Neural cell (in vitro differentiated cells): ENCODE measurements around the gene AP2A2. TPM values are rescaled to one million over a fixed set of nuclear protein-coding genes. Genes with fewer than 3 reads are reported as not detected.

Experiments used
- H2AFZ ChIP-seq: fragments of 200-600, 300-800 bp; sonication (generic), shearing (Covaris generic); 2 replicates; pipeline ENCODE4 v1.6.0; 2014; ENCODE audit warnings: low read depth, mild to moderate bottlenecking, antibody characterized with exemption, low read length, moderate library complexity
- H3F3A ChIP-seq: fragments of 200-600 bp; shearing (Covaris generic); 2 replicates; pipeline ENCODE4 v1.6.1; 2016; ENCODE audit warnings: mild to moderate bottlenecking, moderate library complexity, mixed read lengths, antibody characterized with exemption, low read length; ENCODE audit not compliant: insufficient read depth, poor library complexity, severe bottlenecking
- H3K27ac ChIP-seq: fragments of 200-600, 300-800 bp; sonication (generic), shearing (Covaris generic); 2 replicates; pipeline ENCODE4 v1.5.1; 2014; ENCODE audit warnings: mild to moderate bottlenecking, low read length, moderate library complexity
- H3K27me3 ChIP-seq: fragments of 300-800, 200-600 bp; sonication (generic), shearing (Covaris generic); 2 replicates; pipeline ENCODE4 v1.6.0; 2014; ENCODE audit warnings: mild to moderate bottlenecking, low read depth, low read length, moderate library complexity; ENCODE audit not compliant: insufficient read depth
- H3K36me3 ChIP-seq: fragments of 300-800, 200-600 bp; sonication (generic), shearing (Covaris generic); 2 replicates; pipeline ENCODE4 v1.5.1; 2014; ENCODE audit warnings: mild to moderate bottlenecking, antibody characterized with exemption, low read length, moderate library complexity; ENCODE audit not compliant: insufficient read depth
- H3K4me2 ChIP-seq: fragments of 300-800, 200-600 bp; sonication (generic), shearing (Covaris generic); 2 replicates; pipeline ENCODE4 v1.6.0; 2014; ENCODE audit warnings: mild to moderate bottlenecking, low read length
- H3K4me3 ChIP-seq: fragments of 300-800, 200-600 bp; sonication (generic), shearing (Covaris generic); 2 replicates; pipeline ENCODE4 v1.5.1; 2014; ENCODE audit warnings: mild to moderate bottlenecking, low read length, moderate library complexity
- H3K79me2 ChIP-seq: fragments of 200-600 bp; shearing (Covaris generic); replicated peaks from 2 replicates; pipeline ENCODE4 v1.6.0; 2014; ENCODE audit warnings: mild to moderate bottlenecking, low read length, moderate library complexity; ENCODE audit not compliant: insufficient read depth
- H3K9ac ChIP-seq: fragments of 300-800, 200-600 bp; sonication (generic), shearing (Covaris generic); 2 replicates; pipeline ENCODE4 v1.6.1; 2016; ENCODE audit warnings: mild to moderate bottlenecking, low read length, mixed read lengths
- H3K9me2 ChIP-seq: fragments of 200-600 bp; shearing (Covaris generic); 2 replicates; pipeline ENCODE4 v1.6.1; 2016; ENCODE audit warnings: mild to moderate bottlenecking, low read length, mixed read lengths; ENCODE audit not compliant: insufficient read depth
- H3K9me3 ChIP-seq: fragments of 200-600, 300-800 bp; sonication (generic), shearing (Covaris generic); 2 replicates; pipeline ENCODE4 v1.6.1; 2016; ENCODE audit warnings: mild to moderate bottlenecking, mixed run types, low read length, moderate library complexity, mixed read lengths
- H4K20me1 ChIP-seq: fragments of 200-600 bp; shearing (Covaris generic); 2 replicates; pipeline ENCODE4 v1.6.1; 2016; ENCODE audit warnings: mild to moderate bottlenecking, mixed run types; ENCODE audit not compliant: insufficient read depth
- CTCF ChIP-seq: fragments of 450-650 bp; IDR thresholded peaks from 2 replicates; pipeline ENCODE4 v1.5.1; 2014; ENCODE audit warnings: antibody characterized with exemption, mild to moderate bottlenecking, moderate library complexity; ENCODE audit not compliant: poor library complexity, severe bottlenecking
- EP300 ChIP-seq: fragments of 450-650 bp; conservative IDR thresholded peaks from 2 replicates; pipeline ENCODE4 v1.6.1; 2014; ENCODE audit warnings: antibody characterized with exemption, mild to moderate bottlenecking, moderate library complexity; ENCODE audit not compliant: poor library complexity, severe bottlenecking
- EZH2 ChIP-seq: fragments of 200-600, 300-800 bp; shearing (Covaris generic), sonication (generic); IDR thresholded peaks from 2 replicates; pipeline ENCODE4 v1.6.1; 2014; ENCODE audit warnings: antibody characterized with exemption, low read length, borderline replicate concordance, mild to moderate bottlenecking; ENCODE audit not compliant: insufficient read depth, poor library complexity, severe bottlenecking
- MXI1 ChIP-seq: fragments of 450-650 bp; conservative IDR thresholded peaks from 2 replicates; pipeline ENCODE4 v1.6.1; 2014; ENCODE audit warnings: antibody characterized with exemption, mild to moderate bottlenecking; ENCODE audit not compliant: poor library complexity, severe bottlenecking
- POLR2AphosphoS5 ChIP-seq: IDR thresholded peaks from 2 replicates; pipeline ENCODE4 v1.6.1; 2012
- RAD21 ChIP-seq: fragments of 450-650 bp; conservative IDR thresholded peaks from 2 replicates; pipeline ENCODE4 v1.6.1; 2014; ENCODE audit warnings: antibody characterized with exemption, mild to moderate bottlenecking, moderate library complexity
- REST ChIP-seq: IDR thresholded peaks from 2 replicates; pipeline ENCODE4 v1.6.1; 2012; ENCODE audit warnings: borderline replicate concordance
- SMC3 ChIP-seq: fragments of 450-650 bp; conservative IDR thresholded peaks from 2 replicates; pipeline ENCODE4 v1.6.1; 2014; ENCODE audit warnings: antibody characterized with exemption, mild to moderate bottlenecking, moderate library complexity; ENCODE audit not compliant: poor library complexity
- TAF1 ChIP-seq: IDR thresholded peaks from 2 replicates; pipeline ENCODE4 v1.6.1; 2012; ENCODE audit warnings: low read depth
- polyA plus RNA-seq: library from polyadenylated mRNA; depleted of rRNA; stranded (reverse); fragments of >200 nt; gene quantifications from 2 replicates; pipeline ENCODE4 v1.2.3, GENCODE V29; 2014

The AP2A2 gene
- polyA plus RNA-seq, 1 donor from 2014 or later = 46.5 TPM

GRCh38 chr11:1052133-1053011, 126.7 kb downstream of the AP2A2 start:
- no peak overlapping the region for H3K4me2 ChIP-seq
- H3K27me3 ChIP-seq = no peaks in the 10 kb centered on the region
- H3K9me3 ChIP-seq = no peaks in the 10 kb centered on the region
- H3F3A ChIP-seq = no peaks in the 10 kb centered on the region
- H3K4me3 ChIP-seq = no peak overlapping the region
- no peak overlapping the region for H3K9ac ChIP-seq
- TF ChIP-seq TAF1 = no peak
- no peak for TF ChIP-seq POLR2AphosphoS5
- no peak for TF ChIP-seq EZH2
- TF ChIP-seq SMC3 = no peak
- TF ChIP-seq EP300 = no peak
- no peak for TF ChIP-seq CTCF
- no peak overlapping the region for H2AFZ ChIP-seq
- H3K36me3 ChIP-seq = no peaks in the 10 kb centered on the region
- no peaks in the 10 kb centered on the region for H3K79me2 ChIP-seq
- no peaks in the 10 kb centered on the region for H3K9me2 ChIP-seq
- H4K20me1 ChIP-seq = no peaks in the 10 kb centered on the region
- no peak overlapping the region for H3K27ac ChIP-seq

GRCh38 chr11:1053121-1053901, 127.6 kb downstream of the AP2A2 start:
- Histone ChIP-seq H3K79me2 (no peaks in the 10 kb centered on the region), H3K27ac (no peak overlapping the region), H3K27me3 (no peaks in the 10 kb centered on the region), H3K4me3 (no peak overlapping the region), H4K20me1 (no peaks in the 10 kb centered on the region), H3K36me3 (no peaks in the 10 kb centered on the region), H3K9me2 (no peaks in the 10 kb centered on the region), H2AFZ (no peak overlapping the region), H3K4me2 (no peak overlapping the region), H3F3A (no peaks in the 10 kb centered on the region), H3K9me3 (no peaks in the 10 kb centered on the region), H3K9ac (no peak overlapping the region)
- no peak for TF ChIP-seq RAD21
- TF ChIP-seq TAF1 = no peak
- no peak for TF ChIP-seq EP300

GRCh38 chr11:1054143-1055108, 128.8 kb downstream of the AP2A2 start:
- TF ChIP-seq POLR2AphosphoS5 = no peak
- no peak for TF ChIP-seq REST
- TF ChIP-seq TAF1 = no peak
- no peak for TF ChIP-seq SMC3
- no peak for TF ChIP-seq MXI1
- TF ChIP-seq EZH2 = no peak
- Histone ChIP-seq H2AFZ (no peak overlapping the region), H3K4me2 (no peak overlapping the region)

More at GRCh38 chr11:1054143-1055108, 128.8 kb downstream of the AP2A2 start:
- Histone ChIP-seq H4K20me1 (no peaks in the 10 kb centered on the region), H3K36me3 (no peaks in the 10 kb centered on the region), H3K9ac (no peak overlapping the region), H3F3A (no peaks in the 10 kb centered on the region), H3K79me2 (no peaks in the 10 kb centered on the region), H3K4me3 (no peak overlapping the region), H3K9me2 (no peaks in the 10 kb centered on the region), H3K27ac (no peak overlapping the region), H3K9me3 (no peaks in the 10 kb centered on the region), H3K27me3 (no peaks in the 10 kb centered on the region)
